ENCODE data around the gene PTPRN2.

Gene PTPRN2

GRCh38 chr7:157881048-157881771 lies 706.4 kb downstream of the PTPRN2 start:
- DNase-seq: no peak

GRCh38 chr7:157879391-157879790 lies 708.2 kb downstream of the PTPRN2 start:
- DNase-seq: no peak

- DNase-seq: no peak
Measured at GRCh38 chr7:157877298-157878090, 710.1 kb downstream of the PTPRN2 start.

DNA sequence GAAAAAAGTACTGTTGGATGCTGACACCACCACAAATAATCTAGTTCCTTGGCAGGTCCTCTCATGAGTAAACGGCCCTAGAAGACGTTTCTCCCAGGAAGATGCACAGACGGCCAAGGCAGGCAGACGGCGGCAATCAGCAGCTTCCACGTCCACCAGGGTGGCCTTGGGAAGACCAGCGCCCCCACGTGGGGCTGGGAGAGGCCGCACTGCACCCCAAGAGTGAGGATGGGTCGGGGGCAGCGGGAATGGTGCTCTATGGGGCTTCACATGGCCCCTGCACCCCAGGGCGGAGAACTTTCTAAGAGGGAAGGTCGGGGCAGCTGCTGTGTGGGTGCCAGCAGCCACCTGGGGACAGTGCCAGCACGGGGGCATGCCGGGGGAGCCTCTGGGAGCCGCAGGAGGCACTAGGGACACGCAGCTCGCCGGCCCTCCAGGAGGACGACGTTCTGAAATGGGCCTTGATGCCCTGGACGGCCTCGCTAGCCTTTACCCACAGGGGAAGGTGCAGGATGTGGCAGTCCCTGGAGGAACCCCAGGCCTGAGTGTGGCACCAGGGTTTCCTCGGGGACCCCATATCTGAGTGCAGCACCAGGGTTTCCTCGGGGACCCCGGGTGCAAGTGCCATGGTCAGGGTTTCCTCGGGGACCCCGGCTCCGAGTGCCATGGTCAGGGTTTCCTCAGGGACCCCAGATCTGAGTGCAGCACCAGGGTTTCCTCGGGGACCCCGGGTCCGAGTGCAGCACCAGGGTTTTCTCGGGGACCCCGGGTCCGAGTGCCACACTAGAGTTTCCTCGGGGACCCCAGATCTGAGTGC lies 710.9 kb downstream of the PTPRN2 start:
- no peak for DNase-seq

DNA sequence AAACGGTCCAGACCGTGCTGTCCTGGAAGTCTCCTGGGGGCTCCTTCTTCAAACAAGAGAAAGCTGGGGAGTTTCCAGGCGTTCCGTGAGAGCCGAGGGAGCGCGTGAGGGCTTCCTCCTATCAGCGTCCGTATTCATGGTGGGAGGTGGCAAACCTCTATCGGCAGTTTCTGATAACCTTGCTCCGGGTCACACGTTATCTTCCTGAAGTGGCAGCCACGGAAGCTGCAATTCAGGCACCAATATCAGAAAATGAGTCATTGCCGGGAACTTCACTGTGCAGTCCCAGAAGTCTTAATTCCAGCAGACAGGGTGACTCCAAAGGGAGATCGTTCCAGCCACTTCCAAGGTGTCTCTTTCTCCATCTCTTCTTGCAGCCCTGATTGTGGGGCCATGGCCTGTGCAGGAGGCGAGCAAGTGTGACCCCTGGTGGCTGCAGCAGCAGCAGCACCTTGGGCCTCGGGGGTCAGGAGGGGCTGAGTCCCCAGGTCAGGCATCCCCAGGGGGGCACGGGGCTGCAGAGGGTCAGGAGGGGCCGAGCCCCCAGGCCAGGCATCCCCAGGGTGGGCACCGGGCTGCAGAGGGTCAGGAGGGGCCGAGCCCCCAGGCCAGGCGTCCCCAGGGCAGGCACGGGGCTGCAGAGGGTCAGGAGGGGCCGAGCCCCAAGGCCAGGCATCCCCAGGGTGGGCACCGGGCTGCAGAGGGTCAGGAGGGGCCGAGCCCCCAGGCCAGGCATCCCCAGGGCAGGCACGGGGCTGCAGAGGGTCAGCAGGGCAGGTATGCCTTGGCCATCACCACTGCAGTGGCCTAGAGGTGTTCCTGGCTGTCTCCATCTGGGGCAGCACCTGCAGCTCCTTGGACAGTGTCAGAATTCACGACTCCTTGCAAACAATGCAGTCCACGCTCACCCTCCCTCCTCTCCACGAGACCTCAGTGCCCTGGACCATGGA lies 712.1 kb downstream of the PTPRN2 start:
- DNase-seq: no peak

GRCh38 chr7:157874870-157875229 lies 712.8 kb downstream of the PTPRN2 start:
- no peak for DNase-seq

GRCh38 chr7:157874208-157874816 lies 713.3 kb downstream of the PTPRN2 start:
- DNase-seq: no peak

- DNase-seq: no peak
Measured at GRCh38 chr7:157873664-157874063, 714.0 kb downstream of the PTPRN2 start.

DNA sequence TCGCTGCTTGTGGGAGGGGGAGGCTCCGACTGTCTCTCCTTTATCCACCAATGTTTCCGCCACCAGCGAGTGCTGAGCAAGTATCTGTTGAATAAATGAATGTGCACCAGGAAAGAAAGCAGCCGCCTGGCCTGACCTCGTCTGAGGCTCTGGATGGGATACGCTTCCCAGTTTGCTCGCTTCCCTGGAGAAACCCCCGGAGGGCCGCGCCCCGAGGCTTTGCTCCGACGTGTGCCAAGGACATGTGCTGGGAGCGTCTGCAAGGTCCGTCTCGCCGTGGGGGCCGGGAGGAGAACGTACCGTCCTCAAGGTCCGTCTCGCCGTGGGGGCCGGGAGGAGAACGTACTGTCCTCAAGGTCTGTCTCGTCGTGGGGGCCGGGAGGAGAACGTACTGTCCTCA lies 714.4 kb downstream of the PTPRN2 start:
- no peak for DNase-seq

- no peak for DNase-seq
Measured at GRCh38 chr7:157872447-157872846, 715.2 kb downstream of the PTPRN2 start.

GRCh38 chr7:157871681-157872080 lies 715.9 kb downstream of the PTPRN2 start:
- no peak for DNase-seq

- no peak for DNase-seq
Measured at GRCh38 chr7:157870644-157871290, 716.9 kb downstream of the PTPRN2 start.

DNA sequence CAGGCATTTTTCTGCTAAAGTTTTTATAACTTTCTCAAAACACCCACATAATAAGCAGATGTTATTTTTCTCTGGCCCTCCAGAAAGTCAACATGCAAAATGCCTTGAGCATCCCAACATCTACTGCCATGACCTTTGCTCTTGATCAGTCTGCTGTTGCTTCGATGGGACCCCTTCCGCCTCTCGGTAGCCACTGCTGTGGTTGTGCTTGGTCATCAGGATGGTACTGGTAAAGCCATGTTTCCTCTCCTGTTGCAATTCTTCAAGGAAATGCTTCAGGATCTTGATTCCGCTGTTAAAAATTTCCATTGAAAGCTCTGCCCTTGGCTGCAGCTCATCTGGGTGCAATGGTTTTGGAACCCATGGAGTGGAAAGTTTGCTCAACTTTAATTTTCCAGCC lies 717.8 kb downstream of the PTPRN2 start:
- DNase-seq: no peak

- DNase-seq: no peak
Measured at GRCh38 chr7:157867685-157868305, 719.8 kb downstream of the PTPRN2 start.

- DNase-seq: no peak
Measured at GRCh38 chr7:157866336-157866924, 721.2 kb downstream of the PTPRN2 start.

GRCh38 chr7:157865351-157866165 lies 722.1 kb downstream of the PTPRN2 start:
- no peak for DNase-seq

DNA sequence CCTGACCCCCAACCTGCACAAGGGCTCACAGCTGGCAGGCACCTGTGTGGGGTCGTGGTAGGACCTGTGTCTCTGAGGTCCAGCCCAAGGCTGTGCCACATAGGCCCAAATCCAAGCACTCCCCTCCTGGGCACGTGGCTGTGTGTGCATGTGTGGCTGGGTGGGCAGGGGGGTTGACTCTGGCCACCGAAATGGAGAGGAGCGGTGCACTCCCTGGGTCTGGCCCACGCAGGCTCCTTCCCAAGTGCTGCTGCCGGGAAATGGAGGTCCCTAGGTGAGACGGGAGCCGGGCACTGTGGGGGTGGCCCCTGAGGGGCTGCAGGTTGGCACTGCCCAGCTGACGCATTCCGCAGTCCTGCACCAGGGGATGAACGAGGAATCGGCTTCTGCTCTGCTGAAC lies 722.7 kb downstream of the PTPRN2 start:
- no peak for DNase-seq

DNA sequence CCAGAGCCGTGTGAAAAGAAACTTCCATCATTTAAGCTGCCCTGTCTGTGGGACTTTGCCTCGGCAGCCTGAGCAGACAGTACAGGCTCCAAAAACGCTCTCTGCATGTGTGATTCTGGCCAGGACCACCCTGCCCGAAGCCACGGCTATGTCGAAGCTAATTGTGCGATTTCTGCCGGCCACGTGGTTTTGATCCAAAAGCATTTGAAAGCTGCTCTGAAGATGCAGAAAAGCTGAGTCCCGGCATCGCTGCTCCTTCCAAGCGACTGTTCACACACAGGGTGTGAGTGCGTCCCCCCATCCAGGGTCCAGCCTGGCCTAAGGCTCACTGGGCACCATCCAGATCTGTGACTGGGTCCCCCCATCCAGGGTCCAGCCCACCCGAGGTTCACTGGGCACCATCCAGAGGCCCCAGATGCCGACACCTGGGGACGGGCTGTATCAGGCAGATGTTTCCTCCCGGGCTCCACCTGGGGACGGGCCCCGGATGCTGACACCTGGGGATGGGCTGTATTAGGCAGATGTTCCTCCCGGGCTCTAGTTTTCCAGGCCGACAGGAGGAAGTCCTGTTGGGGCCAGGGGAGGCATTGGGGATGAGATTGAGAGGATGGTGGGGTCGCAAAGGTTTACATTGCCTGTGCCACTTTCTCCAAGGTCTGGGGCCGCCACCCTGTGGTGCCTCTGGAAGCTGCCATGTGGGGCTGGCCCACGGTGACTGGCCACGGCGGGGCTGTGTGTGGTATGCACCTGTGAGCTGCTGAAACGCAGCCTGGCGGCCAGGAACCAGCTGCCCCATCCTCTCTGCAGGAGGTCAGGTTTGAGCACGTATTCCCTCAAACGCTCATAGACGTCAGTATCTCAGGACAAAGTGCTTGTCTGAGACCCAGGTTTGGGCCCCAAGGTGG lies 723.5 kb downstream of the PTPRN2 start:
- DNase-seq: no peak

GRCh38 chr7:157863176-157863575 lies 724.4 kb downstream of the PTPRN2 start:
- no peak for DNase-seq
